Measurements from ENCODE around the gene RBM47.
"Not testable (repeated sequence)": the region's sequence is repeated elsewhere in the genome, so short reads cannot be mapped to it uniquely, and the experiment has no call there.

Gene RBM47

DNA sequence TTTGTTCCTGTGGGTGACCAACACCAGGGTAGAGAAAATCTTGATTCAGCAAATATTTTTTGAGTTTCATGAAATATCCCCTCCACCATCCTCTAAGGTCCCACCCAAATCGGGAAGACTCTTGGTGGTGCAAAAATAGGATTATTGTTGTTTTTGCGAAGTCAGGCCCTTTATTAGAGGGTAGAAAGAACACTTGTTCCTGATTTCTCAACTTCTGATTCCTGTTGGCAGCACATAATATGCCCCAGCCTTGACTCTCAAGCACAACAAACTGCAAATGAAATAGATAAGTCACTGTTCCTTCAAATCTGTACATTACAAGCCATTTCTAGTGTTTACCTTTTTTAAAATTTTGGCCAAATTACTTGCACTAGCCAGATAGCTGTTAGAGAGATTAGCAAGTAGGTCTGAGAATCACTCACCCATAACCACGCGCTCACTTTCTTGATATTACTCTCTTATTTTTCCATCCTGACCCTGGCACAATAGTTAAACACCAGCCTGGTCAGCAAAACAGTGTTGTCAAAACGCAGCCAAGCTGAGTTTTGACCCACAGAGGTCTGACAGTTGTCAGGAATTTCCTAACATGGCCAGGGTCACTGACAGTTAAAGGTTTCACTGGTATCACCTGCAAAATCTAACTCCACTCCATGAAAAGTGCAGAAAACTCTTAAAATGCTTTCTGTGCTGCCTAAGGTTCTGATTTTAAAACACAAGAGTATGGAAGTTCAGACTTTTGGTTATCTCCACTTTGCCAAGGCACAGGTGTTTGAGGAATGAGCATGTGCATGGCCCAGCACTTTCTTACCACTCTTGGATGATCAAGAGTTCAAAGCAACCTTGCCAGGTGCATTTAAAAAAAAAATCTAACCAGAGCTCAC lies 69.8 kb downstream of the RBM47 start:
- no peak for DNase-seq

DNA sequence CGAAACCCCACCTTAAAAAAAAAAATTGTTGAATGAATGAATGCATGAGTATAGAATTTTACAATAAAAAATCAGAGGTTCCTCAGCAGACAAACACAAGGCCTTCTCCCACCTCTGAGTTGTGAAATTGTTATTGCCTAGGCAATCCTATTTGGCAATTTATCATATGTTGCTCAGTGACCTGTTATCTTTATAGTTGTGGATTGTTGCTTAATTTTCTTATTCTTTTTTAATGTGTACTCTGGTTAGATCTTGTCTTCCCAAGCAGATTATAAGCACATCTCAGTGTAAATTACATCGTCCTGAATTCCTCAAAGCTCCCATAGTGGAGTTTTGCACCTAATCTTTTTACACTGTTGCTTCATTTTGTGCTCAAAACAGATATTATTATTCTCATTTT lies 71.9 kb downstream of the RBM47 start:
- DNase-seq = no peak

DNA sequence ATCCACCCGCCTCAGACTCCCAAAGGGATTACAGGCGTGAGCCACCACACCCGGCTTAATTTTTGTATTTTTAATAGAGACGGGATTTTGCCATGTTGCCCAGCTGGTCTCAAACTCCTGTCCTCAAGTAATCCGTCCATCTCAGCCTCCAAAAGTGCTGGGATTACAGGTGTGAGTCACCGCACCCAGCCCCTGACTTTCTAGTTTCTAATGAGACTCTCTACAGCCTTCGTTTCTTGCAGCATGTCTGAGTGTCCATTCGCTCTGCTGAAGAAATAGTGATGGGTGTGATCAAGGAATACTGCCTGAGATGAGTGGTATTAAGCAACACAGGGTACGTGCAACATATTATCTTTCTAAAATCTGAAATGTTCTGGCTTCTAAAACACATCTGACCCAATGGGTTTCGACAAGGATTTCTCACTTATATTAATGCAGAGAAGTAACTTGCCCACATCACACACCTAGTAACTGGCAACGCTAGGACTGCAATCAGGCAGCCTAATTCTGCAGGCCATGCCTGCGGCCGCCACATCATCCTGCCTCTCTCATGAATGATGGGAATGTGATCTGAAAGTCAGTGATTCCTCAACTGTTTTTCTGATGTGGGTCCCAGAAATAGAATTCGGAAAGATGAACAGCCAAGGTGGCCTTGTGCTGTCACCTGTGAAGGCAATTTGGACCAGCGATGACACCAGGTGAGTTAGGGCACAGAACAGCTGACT lies 74.3 kb downstream of the RBM47 start:
- no peak for DNase-seq

DNA sequence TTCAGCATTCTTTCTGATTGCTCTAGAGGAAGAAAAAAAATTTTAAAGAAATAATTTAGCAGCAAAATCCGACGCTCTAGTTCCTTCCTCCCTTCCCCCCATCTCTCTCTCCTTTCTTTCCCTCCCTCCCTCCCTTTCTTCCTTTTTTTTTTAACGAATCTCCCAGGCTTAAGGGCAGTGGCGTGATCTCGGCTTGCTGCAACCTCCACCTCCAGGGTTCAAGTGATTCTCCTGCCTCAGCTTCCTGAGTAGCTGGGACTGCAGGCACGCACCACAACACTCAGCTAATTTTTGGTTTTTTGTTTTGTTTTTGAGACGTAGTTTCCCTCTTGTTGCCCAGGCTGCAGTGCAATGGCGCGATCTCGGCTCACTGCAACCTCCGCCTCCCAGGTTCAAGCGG lies 75.0 kb downstream of the RBM47 start:
- not testable (repeated sequence) for DNase-seq

DNA sequence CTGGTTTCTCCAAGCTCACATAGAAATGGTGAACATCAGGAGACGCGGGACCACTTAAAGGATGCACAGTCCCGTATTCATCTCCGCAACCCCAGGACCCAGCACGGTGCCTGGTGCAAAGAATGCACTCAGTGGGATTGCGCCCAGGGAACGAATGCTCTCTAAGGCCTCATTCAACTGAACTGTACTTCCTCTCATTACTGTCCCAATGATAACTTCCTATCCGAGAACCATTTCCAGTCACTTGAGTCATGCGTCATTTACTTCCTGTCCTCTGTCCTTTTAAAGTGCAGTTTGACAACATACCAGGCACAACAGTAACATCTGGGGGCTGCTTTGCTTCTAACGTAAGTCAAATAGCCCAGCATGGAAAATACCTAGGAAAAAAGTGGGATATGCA lies 75.7 kb downstream of the RBM47 start:
- no peak for DNase-seq

DNA sequence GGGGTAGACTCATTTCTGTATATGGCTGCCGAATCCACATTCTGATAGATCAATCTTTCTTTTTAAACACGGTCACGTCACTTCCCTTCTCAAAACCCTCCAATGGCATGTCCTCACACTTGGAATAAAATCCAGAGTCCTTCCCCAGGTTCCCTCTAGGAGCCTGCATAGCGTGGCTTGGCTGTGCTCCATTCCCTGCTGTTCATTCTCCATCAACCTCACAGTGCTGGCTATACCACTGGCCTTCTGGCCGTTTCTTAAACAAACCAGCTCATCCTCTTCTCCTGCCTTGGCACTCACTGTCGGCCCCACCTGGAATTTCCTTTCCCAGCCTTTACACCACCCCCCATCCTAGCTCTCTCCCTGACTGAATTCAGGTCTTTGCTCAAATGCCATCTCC lies 77.1 kb downstream of the RBM47 start:
- no peak for DNase-seq

DNA sequence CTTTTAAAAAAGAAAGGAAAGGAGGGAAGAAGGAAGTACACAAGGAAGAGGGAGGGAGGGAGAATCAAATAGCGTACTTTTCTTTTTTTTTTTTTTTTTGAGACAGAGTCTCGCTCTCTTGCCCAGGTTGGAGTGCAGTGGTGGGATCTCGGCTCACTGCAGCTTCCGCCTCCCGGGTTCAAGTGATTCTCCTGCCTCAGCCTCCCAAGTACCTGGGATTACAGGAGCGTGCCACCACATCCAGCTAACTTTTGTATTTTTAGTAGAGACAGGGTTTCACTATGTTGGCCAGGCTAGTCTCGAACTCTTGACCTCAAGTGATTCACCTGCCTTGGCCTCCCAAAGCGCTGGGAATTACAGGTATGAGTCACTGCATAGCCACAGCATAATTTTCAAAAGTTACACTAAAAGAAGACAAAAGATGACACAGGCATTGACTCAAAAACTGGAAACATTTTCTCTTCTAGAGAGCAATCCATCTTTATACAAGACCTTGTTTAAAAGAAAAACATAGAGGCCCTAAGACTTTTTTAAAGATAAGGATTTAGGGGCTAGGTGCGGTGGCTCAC lies 78.0 kb downstream of the RBM47 start:
- not testable (repeated sequence) for DNase-seq

DNA sequence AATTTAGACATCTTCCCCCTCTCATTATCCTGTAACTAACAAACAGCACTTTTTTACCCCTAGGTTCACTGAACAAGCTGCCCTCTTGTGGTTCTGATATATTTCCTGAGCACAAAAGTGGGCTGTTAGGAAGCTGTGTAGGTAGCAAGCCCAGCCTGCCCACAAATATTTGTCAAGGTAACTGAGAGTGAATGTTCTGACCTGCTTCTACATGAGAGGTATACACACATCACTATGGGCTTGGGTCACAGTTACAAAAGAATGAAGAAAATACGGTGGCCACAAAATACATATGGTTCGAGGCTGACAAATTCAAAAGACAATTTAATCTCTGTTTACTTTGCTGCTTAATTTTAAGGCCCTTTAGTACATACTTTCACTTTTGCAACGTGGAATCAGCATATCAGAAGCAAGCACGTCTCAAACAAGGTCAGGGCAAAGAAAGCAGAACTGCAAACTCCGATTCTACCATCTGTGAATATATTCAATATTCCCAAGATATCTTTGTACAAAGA lies 78.7 kb downstream of the RBM47 start:
- DNase-seq = no peak

DNA sequence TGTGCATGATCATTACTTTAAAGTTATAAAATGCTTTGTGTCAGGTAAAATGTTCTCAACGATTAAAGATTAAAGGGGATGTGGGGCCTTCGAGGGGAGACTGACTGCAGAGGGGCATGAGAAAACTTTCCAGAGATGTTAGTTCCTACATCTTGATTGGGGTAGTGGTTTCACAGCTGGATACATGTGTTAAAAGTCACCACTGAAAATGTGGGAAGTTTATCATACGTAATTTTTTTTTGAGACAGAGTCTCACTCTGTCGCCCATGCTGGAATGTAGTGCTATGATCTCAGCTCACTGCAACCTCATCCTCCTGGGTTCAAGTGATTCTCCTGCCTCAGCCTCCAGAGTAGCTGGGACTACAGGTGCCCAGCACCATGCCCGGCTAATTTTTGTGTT lies 79.5 kb downstream of the RBM47 start:
- no peak for DNase-seq

DNA sequence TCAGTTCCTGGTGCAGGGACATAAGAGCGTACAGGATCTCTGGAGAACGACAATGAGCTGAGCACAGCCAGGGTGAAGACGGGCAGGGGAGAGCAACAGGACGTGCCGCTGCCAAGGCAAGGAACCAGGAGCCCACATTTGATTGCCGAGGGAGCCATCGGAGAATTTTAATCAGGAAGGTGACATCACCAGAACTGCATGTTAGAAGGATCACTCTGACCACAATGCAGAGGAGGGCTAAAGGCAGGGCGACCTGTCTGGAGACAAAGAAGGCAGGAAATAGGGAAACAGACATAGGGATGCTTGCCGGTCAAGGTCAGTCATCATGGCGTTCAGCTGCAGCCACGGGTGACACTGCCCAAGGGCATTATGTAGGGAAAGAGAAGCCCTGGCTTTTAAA lies 81.4 kb downstream of the RBM47 start:
- DNase-seq = no peak

DNA sequence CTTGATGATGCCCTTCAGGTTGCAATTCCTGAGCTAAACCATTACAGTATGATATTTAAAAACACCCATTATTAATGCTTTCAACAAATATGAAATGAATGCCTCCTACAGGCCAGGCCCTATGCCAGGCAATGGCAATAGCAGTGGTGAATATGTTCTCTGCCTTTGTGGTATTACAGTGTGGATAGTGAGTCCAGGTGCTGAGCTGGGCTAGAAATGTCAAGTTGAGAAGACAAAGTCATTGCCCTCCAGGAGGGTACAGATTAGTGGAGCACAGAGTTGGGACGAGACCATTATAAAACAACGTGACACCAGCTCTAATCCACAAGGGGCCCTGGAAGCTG lies 81.9 kb downstream of the RBM47 start:
- DNase-seq = no peak

DNA sequence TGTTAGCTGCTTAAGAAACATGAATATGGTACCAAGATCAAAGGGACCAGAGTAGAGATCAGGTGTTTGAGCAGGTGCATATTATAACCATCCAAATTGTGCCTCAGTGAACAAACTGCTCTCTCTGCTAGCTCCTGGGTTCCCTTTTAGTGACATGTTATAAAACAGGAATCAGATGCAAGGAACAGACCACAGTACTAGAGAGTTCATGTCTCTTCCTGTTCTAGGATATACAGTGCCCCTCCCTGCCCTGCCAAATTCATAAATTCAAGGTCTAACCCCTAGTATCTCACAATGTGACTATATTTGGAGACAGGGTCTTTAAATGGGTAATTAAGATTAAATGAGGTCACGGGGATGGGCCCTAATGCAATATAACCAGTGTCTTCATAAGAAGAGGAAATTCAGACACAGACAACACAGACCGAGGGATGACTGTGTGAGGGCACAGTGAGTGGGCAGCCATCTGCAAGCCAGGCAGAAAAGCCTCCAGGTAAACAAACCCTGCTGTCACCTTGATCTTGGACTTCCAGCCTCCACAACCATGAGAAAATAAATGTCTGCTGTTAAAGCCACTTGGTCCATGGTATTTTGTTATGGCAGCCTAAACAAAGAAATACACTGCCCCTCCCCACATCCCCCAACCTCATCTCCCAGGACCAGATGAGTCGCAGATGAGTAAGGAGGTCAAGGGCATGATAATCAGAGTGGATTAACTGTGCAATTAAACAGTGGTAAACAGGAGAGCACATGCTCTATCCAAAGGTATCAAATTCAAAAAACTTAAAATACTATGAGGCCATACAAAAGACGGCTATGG lies 82.5 kb downstream of the RBM47 start:
- no peak for DNase-seq

DNA sequence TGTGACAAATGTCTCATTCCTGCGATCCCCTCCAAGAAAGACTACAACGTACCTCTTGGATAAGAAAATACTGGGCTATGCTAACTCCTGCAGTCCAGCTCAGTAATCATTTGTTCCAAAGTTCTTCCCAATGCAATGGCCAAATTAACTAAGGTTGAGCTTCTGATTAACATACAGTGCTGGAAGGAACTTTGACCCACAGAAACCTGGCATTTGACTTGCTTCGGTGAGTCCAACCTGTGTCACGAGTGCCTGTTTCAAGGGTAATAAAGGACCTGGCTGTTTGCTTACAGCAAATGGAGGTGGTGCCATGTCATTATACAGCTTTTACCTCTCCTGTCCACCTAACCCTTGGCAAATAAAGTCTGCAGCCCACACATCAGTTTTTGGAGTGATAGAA lies 83.2 kb downstream of the RBM47 start:
- no peak for DNase-seq

DNA sequence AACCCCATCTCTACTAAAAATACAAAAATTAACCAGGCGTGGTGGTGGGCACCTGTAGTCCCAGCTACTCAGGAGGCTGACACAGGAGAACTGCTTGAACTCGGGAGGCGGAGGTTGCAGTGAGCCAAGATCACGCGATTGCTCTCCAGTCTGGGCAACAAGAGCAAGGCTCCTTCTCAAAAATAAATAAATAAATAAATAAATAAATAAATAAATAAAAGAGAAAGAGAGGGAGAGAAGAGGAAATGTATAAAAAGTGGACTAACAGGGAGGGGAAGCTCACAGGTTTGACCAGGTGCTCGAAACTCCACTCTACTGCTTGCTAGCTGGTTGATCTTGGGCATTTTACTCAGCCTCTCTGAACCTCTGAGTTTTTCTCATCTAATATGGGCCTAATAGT lies 84.2 kb downstream of the RBM47 start:
- DNase-seq = not testable (repeated sequence)

DNA sequence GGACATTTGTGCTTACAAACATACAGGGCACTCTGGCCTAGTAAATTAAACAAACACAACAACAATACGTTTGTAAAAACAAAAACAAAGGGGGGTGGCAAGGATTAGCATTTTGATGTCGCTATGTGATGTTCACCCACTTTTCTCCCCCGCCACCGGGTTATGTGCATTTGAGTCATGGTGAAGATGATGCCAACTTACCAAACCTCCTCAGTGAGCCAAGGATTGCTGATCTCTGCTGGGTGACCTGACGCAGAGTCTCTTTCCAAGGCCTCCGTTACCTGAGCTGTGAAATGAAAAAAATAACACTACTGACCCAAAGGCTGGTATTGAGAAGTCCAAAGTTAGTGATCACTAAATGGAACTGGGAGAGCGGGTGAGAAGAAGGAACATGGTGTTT lies 85.4 kb downstream of the RBM47 start:
- DNase-seq = no peak

DNA sequence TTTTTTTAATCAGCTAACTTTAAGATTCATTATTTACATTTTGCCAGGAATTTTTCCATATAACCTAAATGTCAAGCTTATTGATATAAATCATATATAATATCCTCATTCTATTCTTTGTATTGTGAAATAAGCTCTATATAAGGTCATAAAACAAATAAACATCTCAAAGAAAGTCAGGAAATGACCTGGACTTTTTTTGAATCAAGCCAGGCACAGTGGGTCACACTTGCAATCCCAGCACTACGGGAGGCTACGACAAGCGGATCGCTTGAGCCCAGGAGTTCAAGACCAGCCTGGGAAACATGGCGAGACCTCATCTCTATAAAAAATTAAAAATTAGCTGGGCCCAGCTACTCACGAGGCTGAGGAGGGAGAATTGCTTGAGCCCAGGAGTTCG lies 88.9 kb downstream of the RBM47 start:
- no peak for DNase-seq

DNA sequence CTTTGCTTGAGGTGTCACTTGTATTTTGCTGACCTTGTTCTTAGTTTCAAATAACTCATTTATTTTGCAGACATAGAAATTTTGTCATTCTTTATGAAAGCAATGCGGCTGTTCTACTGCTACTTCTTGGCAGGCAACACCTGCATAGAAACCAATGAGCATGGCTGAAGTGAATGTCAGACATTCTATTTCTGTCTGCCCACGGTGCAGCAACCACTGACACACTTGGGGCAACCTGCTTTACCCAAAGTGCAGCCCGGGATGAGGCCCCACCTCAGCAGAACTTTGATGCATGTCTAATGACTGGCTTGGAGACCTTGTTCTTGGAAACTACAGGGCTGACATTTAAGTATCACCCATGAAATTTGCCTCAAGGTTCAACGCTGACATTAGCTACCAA lies 93.6 kb downstream of the RBM47 start:
- no peak for DNase-seq

DNA sequence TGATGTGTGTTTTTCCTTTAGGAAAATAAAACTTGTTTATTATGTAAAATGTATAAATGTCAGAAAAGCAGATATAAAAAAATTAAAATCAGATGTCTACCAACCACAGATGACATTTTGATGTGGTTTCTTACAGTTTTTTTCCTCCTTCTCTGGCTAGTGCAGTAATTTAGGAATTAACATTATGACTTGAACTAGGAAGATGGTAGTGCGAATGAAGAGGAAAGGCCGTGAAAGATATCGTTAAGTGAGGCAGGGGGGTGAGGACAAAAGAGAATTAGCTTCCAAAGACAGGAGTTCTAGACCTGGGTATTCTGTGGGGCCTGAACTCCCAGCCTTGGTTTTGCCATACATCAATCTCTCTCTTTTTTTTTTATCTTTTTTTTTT lies 98.0 kb downstream of the RBM47 start:
- DNase-seq = no peak

DNA sequence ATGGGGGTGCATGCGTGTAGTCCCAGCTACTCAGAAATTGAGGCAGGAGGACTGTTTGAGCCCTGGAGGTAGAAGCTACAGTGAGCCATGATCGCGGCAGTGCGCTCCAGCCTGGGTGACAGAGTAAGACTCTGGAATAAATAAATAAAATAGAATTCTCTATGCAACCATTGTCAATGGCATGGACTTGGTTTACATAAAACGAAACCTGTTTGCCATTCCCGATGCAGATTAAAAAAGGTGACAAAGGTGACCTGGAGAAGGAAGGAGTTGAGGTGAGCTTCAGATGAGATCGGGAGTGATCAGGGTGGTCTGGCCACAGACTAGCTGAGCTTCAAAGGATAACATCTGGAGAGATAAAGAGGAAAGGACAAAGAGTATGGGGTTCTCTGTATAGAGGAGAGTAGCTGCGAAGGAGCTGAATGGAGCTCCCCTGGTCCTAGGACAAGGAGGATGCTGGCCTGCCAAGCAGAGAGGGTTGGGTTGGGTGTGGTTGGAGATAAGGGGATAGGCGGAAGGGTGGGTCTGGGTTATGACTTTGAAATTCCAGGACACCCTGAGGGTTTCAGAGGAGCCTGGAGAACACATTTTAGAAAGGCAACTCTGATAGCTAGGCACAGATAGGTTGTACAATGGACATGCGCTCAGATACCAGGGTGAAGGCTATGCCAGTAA lies 98.6 kb downstream of the RBM47 start:
- no peak for DNase-seq

DNA sequence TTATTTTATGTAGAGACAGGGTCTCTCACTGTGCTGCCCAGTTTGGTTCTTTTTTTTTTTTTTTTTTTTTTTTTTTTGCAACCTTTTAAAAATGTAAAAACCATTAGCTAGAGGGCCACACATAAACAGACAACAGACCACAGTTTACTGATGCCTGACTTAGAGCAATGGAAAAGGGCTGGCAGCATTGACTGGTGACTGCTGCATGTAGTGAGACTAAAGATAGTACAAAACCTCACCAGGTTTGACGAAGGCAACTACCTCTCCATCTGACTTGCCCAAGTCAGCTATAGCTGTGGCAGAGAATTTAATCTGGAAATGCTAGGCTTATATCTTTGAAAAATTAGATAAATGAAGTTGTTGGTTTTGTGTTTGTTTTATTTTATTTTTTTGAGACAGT lies 102.9 kb downstream of the RBM47 start:
- DNase-seq = no peak

DNA sequence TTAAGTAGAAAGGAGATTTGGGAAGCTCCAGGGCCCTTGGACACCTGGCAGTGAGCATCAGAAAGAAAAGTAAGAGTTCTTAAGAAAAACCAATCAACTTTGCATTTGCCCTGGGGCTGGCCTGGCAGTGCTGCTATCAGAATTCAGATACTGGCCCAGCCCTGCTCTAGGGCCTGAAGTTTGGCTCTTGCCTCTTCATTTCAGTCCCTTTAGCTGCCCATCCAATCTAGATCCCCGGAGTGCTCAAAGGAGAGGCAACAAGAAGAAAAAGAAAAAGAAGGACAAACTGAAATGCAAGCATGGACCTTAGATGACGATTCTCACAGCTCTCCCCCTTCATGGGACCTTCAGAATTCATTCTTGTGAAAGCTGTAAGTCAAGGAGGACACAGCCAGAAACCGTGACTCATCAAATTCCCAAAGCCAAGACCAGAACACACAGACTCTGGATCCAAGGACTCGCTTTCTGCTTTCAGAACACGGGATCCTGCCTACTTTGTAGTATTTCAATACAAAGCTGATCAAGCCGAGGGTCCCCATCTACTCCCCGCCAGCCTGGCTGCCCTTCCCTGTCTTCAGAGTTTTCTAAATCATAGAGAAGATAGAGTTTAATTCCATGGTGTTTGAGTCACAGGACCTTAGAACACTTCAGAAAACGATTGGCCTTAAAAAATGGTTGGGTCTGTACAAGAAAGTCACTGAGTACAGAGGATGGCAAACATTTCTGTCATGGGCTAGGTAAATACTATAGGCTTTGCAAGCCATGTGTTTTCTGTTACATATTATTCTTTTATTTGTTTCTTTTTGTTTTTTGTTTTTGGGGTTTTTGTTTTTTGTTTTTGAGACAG lies 103.7 kb downstream of the RBM47 start:
- DNase-seq = no peak

Data from T-helper 9 cell (primary cell).